Midbrain (tissue), 1 donor: ENCODE results near the gene GIPC3.

Source experiments
- DNase-seq: peaks from one replicate; lab custom pipeline; 2025; lab: John Stamatoyannopoulos, UW

Gene GIPC3

DNA sequence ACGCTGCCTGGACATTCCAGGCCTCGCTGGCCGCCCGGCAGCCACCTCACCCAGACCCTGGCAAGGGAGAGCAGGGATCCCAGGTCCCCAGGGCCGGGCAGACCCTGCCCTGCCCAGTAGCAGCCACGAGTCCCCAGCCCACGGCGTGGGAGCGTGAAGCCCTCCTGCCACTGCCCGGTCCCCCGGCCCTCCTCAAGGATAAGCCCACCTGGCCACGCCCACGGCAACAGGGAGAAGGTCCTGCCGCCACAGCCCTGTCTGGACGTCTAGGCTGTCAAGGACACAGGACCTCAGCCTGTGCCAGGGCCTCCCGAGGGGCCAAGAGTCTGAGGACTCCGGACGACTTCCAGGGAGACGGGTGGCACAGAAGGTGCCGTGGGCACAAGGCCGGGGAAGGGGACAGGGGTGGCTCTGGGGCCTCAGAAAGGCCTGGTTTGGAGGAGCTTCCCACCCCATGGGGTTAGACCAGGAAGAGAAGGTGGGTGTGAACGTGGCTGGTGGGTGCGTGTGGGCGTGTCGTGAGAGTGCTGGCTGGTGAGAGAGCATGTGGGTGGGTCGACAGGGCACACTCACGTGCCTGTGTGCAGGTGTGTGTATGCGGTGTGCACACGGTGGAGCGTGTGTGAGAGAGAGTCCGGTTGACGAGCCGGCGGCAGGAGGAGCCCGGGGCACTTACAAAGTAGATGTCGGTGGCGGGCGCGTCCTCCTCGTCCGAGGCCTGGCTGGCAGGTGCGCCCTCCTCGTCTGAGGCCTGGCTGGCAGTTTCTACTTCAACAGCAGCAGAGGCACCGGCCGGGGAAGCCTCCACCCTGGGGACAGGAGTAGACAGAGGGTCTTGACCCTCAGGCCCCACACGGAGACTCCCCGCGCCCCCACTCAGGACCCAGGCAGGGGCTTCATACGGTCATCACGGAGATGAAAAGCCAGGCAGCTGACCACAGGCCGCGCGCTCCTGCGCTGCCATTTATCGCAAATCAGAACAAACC is 53.2 kb downstream of the GIPC3 start:
- no peak for DNase-seq

DNA sequence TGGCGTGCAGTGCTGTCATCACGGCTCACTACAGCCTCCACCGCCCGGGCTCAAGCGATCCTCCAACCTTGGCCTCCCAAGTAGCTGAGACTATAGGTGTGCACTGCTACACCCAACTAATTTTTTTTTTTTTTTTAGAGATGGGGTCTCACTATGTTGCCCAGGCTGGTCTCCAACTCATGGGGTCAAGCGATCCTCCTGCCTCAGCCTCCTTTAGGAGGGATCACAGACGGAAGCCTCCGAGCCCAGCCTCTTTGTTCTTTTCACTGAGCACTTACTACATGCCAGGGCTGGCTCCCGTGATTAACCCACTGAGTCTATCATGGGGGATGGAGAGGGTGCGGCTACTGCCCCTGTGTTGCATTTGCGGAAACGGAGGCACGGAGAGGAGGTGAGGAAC is 54.2 kb downstream of the GIPC3 start:
- DNase-seq = no peak

GRCh38 chr19:3641515-3642269 is 56.4 kb downstream of the GIPC3 start:
- DNase-seq = no peak

GRCh38 chr19:3642296-3642695 is 57.0 kb downstream of the GIPC3 start:
- DNase-seq = no peak
